ENCODE measurements around the gene HTR1D.

- TF ChIP-seq EZH2phosphoT487 (IDR thresholded peaks at IDR 0.05; ENCODE audit: borderline replicate concordance) (no peak), CTCF (conservative IDR thresholded peaks at IDR 0.05; ENCODE audit: low read length) (no peak)
Observed at GRCh38 chr1:23222742-23223141, 5.4 kb upstream of the HTR1D start.

All from Loucy (cell line).